NCI-H2196 (cell line): ENCODE results near the gene MMP24.
"Not testable (repeated sequence)": the region's sequence is repeated elsewhere in the genome, so short reads cannot be mapped to it uniquely, and the experiment has no call there.

Source experiments
- DNase-seq: peaks from one replicate; lab custom pipeline; 2025; ENCODE audit not compliant: unreplicated experiment; lab: John Stamatoyannopoulos, UW

MMP24 gene

GRCh38 chr20:35253010-35253409 lies 26.5 kb downstream of the MMP24 start:
- no peak for DNase-seq

- no peak for DNase-seq
Measured at GRCh38 chr20:35254448-35254999, 28.0 kb downstream of the MMP24 start.

GRCh38 chr20:35257175-35257909 lies 30.9 kb downstream of the MMP24 start:
- DNase-seq = no peak

GRCh38 chr20:35260426-35260825 lies 33.9 kb downstream of the MMP24 start:
- DNase-seq = no peak

GRCh38 chr20:35262321-35262720 lies 35.8 kb downstream of the MMP24 start:
- DNase-seq = not testable (repeated sequence)

- not testable (repeated sequence) for DNase-seq
Measured at GRCh38 chr20:35262731-35263531, 36.4 kb downstream of the MMP24 start.

- DNase-seq = peak; percentile 57
Measured at GRCh38 chr20:35263532-35264341, 37.2 kb downstream of the MMP24 start.

- DNase-seq = no peak
Measured at GRCh38 chr20:35264755-35265154, 38.3 kb downstream of the MMP24 start.

- DNase-seq = no peak
Measured at GRCh38 chr20:35267092-35267491, 40.6 kb downstream of the MMP24 start.

GRCh38 chr20:35269055-35269781 lies 42.7 kb downstream of the MMP24 start:
- DNase-seq = peak; percentile 79

- no peak for DNase-seq
Measured at GRCh38 chr20:35270021-35270902, 43.8 kb downstream of the MMP24 start.

GRCh38 chr20:35271073-35271882 lies 44.8 kb downstream of the MMP24 start:
- DNase-seq = no peak

- no peak for DNase-seq
Measured at GRCh38 chr20:35271904-35272303, 45.4 kb downstream of the MMP24 start.

- DNase-seq = peak; percentile 95
Measured at GRCh38 chr20:35273449-35274171, 47.1 kb downstream of the MMP24 start.

- DNase-seq = no peak
Measured at GRCh38 chr20:35274172-35275092, 47.9 kb downstream of the MMP24 start.

- no peak for DNase-seq
Measured at GRCh38 chr20:35275741-35276251, 49.3 kb downstream of the MMP24 start.

GRCh38 chr20:35276408-35276807 lies 49.9 kb downstream of the MMP24 start:
- DNase-seq = no peak
